Measurements from ENCODE around the gene S100Z. TPM values are rescaled to one million over a fixed set of nuclear protein-coding genes. Genes with fewer than 3 reads are reported as not detected.

The S100Z gene
- total and polyA plus RNA-seq, 9 of the 15 experiments (the other 6 are each of a cell fraction or from before 2014, with no cell fraction given), result 0.15 to 0.42 (median 0.20) TPM; not detected in 6

DNA sequence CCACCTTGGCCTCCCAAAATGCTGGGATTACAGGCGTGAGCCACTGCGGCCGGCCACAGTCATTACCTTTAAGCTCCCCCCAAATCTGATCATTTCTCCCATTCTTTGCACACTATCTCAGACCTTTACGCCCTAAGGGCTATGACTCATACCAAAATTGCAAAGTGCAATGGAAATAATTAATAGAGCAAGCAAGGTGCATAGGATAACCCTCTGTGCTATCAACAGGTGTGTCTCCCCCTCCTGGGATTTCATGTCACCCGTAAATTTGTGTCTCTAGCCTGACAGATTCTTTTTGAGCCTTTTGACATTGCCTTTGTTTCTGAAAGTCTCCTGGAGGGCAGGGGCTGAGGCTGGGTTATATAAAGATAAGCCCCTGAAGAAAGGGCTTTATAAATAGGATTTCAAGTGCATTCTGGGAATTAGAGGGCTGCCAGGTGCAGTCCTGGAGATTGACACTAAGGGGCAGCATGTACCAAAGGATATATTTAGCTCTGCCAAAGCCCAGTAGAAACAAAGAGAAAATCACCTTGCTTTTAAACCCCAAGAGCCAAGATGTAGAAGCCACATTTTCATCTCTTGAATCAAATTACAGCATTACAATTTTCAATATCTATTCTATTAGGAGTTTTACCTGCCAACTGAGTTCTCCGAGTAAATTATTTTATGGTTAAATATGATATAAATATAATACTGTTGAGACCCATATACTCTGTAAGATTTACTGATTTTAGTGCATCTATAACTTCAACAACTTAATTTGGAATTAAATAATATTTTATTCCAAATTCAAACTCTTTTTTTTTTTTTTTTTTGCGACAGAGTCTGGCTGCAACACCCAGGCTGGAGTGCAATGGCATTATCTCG lies 18.2 kb downstream of the S100Z start (continued):
- TF ChIP-seq CC2D1A (IDR thresholded peaks at IDR 0.05) (peak; percentile 38; the same call in 1 of the 2 replicates), CTCF (IDR thresholded peaks at IDR 0.05 in 2 of 3, conservative IDR thresholded peaks at IDR 0.05 in 1 of 3; ENCODE audit: insufficient read depth in 2 of 3, low read depth in 1 of 3, low read length in 3 of 3) (peak; percentile 76 to 94 (median 81)), MAZ (CRISPR knock-in tag; conservative IDR thresholded peaks at IDR 0.05 in 1 of 2, IDR thresholded peaks at IDR 0.05 in 1 of 2) (0 out of 4 replicates have a peak, but pooled peaks of 1 of the 2 experiments have one; percentile 22), DPF2 (IDR thresholded peaks at IDR 0.05) (no peak), RAD21 (CRISPR knock-in tag; conservative IDR thresholded peaks at IDR 0.05 in 1 of 2, IDR thresholded peaks at IDR 0.05 in 1 of 2) (peak; percentile 95), DACH1 (IDR thresholded peaks at IDR 0.05; ENCODE audit: partially characterized antibody) (no peak), PCBP1 (IDR thresholded peaks at IDR 0.05; ENCODE audit: low read depth, low read length, poor library complexity, severe bottlenecking) (no peak), ZNF212 (CRISPR knock-in tag; IDR thresholded peaks at IDR 0.05) (no peak)
- TF ChIP-seq, protein P1, sequence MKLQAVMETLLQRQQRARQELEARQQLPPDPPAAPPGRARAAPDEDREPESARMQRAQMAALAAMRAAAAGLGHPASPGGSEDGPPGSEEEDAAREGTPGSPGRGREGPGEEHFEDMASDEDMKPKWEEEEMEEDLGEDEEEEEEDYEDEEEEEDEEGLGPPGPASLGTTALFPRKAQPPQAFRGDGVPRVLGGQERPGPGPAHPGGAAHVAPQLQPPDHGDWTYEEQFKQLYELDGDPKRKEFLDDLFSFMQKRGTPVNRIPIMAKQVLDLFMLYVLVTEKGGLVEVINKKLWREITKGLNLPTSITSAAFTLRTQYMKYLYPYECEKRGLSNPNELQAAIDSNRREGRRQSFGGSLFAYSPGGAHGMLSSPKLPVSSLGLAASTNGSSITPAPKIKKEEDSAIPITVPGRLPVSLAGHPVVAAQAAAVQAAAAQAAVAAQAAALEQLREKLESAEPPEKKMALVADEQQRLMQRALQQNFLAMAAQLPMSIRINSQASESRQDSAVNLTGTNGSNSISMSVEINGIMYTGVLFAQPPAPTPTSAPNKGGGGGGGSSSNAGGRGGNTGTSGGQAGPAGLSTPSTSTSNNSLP (IDR thresholded peaks at IDR 0.05; ENCODE audit: borderline replicate concordance, low read depth, low read length), result peak; percentile 33; the same call in 1 of the 2 replicates
- TF ChIP-seq, protein P2, sequence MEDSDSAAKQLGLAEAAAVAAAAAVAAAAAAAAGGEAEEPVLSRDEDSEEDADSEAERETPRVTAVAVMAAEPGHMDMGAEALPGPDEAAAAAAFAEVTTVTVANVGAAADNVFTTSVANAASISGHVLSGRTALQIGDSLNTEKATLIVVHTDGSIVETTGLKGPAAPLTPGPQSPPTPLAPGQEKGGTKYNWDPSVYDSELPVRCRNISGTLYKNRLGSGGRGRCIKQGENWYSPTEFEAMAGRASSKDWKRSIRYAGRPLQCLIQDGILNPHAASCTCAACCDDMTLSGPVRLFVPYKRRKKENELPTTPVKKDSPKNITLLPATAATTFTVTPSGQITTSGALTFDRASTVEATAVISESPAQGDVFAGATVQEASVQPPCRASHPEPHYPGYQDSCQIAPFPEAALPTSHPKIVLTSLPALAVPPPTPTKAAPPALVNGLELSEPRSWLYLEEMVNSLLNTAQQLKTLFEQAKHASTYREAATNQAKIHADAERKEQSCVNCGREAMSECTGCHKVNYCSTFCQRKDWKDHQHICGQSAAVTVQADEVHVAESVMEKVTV (CRISPR knock-in tag; IDR thresholded peaks at IDR 0.05), result peak; percentile 85
